SJCRH30 (cell line): Measurements from ENCODE around the gene SAP30. TPM values are rescaled to one million over a fixed set of nuclear protein-coding genes. Genes with fewer than 3 reads are reported as not detected.

ENCODE experiments used
- DNase-seq, 2 experiments: peaks; one replicate each; pipeline ENCODE4 v3.0.0-alpha.2; 2015 to 2020
- H3K27ac ChIP-seq: fragments of 250-450 bp; sonication (Bioruptor Pico); 2 replicates; pipeline ENCODE4 v1.5.1; 2020; ENCODE audit warnings: mild to moderate bottlenecking, moderate library complexity
- H3K27me3 ChIP-seq: fragments of 250-450 bp; sonication (Bioruptor Pico); 2 replicates; pipeline ENCODE4 v1.5.1; 2020; ENCODE audit warnings: mild to moderate bottlenecking, moderate library complexity
- H3K36me3 ChIP-seq: fragments of 250-450 bp; sonication (Bioruptor Pico); 2 replicates; pipeline ENCODE4 v1.5.1; 2020; ENCODE audit warnings: mild to moderate bottlenecking, moderate library complexity
- H3K4me1 ChIP-seq: fragments of 250-450 bp; sonication (Bioruptor Pico); 2 replicates; pipeline ENCODE4 v1.5.1; 2020; ENCODE audit warnings: mild to moderate bottlenecking, moderate library complexity
- H3K4me3 ChIP-seq: fragments of 250-450 bp; sonication (Bioruptor Pico); 2 replicates; pipeline ENCODE4 v1.5.1; 2020; ENCODE audit warnings: mild to moderate bottlenecking, moderate library complexity
- H3K9me3 ChIP-seq: fragments of 250-450 bp; sonication (Bioruptor Pico); replicated peaks from 2 replicates; pipeline ENCODE4 v1.5.1; 2020; ENCODE audit warnings: mild to moderate bottlenecking, moderate library complexity
- total RNA-seq: library from RNA; depleted of rRNA; stranded (reverse); fragments of >200 nt; shearing (Covaris generic); gene quantifications from 2 replicates; pipeline ENCODE4 v1.2.3, GENCODE V29; 2014

The SAP30 gene
- total RNA-seq, 1 experiment from 2014 or later: 30.6 TPM

GRCh38 chr4:173386751-173387150, 16.0 kb downstream of the SAP30 start:
- Histone ChIP-seq H3K36me3 (no peaks in the 10 kb centered on the region), H3K4me1 (no peaks in the 10 kb centered on the region), H3K9me3 (no peaks in the 10 kb centered on the region), H3K27me3 (no peaks in the 10 kb centered on the region), H3K4me3 (no peak overlapping the region), H3K27ac (no peak overlapping the region)
- DNase-seq: no peak

DNA sequence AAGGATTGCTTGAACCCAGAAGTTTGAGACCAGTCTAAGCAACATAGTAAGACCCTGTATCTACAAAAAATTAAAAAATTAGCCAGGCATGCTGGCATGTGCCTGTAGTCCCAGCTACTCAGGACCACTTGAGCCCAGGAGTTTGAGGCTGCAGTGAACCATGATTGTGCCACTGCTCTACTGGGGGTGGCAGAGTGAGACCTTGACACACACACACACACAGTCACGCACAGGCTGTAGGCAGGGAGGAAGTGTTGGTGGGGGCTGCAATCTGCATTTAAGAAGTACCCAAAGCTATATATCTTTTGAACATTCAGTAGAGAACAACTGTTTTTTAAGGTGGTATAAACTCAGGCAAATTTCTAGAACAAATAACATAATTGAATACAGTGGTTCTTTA, 20.9 kb downstream of the SAP30 start:
- Histone ChIP-seq H3K4me3 (no peak overlapping the region), H3K36me3 (no peaks in the 10 kb centered on the region), H3K9me3 (no peaks in the 10 kb centered on the region), H3K27ac (no peak overlapping the region), H3K27me3 (no peaks in the 10 kb centered on the region), H3K4me1 (no peaks in the 10 kb centered on the region)
- DNase-seq: no peak

DNA sequence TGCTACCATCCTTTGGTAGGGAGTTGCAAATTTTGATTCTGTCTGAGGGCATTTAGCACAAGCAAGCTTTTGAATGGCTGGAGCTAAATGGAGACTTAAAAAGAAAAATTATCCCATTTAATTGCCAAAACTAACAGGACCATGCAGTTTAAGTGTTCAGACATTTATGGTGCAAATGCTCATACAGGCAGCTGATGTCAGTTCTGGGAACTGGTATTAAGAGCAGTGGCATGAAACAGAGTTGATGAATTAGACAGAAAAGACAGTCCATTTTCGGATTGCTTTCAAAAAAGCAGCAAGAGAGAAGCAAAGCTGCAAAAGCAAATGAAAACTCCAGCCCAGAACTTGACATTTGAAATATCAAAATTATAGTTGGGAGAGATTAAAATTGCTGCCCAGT, 26.9 kb downstream of the SAP30 start:
- H3K9me3 ChIP-seq: no peaks in the 10 kb centered on the region
- no peak overlapping the region for H3K4me3 ChIP-seq
- H3K36me3 ChIP-seq: no peaks in the 10 kb centered on the region
- no peak for DNase-seq
- H3K27me3 ChIP-seq: no peaks in the 10 kb centered on the region
- no peak overlapping the region for H3K27ac ChIP-seq
- H3K4me1 ChIP-seq: no peaks in the 10 kb centered on the region; the same call in 1 of the 2 replicates

- H3K27me3 ChIP-seq: no peaks in the 10 kb centered on the region
- H3K4me1 ChIP-seq: no peaks in the 10 kb centered on the region; the same call in 1 of the 2 replicates
- DNase-seq: no peak
- no peaks in the 10 kb centered on the region for H3K9me3 ChIP-seq
- no peaks in the 10 kb centered on the region for H3K36me3 ChIP-seq
- no peak overlapping the region for H3K27ac ChIP-seq
- no peak overlapping the region for H3K4me3 ChIP-seq
Measured at GRCh38 chr4:173398220-173398619, 27.5 kb downstream of the SAP30 start.

DNA sequence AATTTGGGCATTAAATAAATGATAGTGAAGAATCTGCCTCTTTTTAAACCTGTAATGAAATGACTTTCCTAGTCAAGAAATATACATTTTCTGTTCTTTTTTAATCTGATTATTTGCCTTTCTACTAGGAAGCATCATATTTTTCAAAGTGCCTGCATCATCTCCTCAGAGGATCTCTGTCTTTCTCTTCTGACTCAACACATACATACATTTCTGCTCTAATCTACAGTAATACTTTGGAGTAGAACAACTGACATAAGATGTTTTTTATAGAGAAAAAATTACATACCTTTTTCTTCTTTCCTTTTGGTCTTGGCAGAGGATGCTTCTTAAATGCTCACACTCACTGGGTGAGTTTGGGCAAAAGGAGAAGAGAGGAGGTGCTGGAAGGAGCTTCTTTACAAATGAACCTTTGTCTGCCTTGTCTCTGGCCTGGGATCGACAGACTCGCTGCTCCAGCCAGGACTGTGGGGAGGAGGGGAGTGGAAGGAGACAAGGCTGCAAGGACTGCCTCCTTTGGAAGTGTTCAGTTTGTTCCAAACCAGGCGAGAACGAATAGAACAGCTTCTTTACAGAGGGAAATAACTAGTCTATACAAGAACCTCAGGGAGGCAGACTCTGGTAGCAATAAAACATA, 28.1 kb downstream of the SAP30 start, which contains the start of gene SCRG1:
TSS of gene SCRG1 (minus strand) at position 338 of the 637 bp plus-strand sequence. CDS start 7,702 bp downstream, outside the sequence.
- H3K27ac ChIP-seq: no peak within 1 kb of the TSS
- no peaks in the 10 kb centered on the region; the same call in 1 of the 2 replicates for H3K4me1 ChIP-seq
- no peak within 1 kb of the TSS for H3K4me3 ChIP-seq
- H3K36me3 ChIP-seq: no peaks in the 10 kb centered on the region
- H3K27me3 ChIP-seq: no peaks in the 10 kb centered on the region
- DNase-seq: no peak
- no peaks in the 10 kb centered on the region for H3K9me3 ChIP-seq

DNA sequence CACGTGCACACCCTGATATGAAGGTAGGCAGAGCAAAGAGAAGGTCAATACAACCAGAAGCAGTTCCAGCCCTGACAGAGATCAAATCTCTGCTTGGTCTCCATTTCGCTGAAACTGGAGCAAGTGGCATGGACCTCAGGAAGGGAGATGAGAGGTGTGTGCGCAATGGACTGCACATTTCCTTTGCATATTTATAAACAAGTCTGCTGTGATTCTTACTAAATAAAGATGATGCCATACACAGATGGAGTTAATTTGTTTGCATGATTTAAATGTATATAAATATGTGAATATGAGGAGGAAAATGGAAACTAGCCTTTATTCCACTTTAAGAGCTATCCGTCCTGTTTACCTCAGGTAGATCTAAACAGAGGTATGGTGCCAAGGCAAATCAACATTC, 30.3 kb downstream of the SAP30 start:
- Histone ChIP-seq H3K9me3 (no peaks in the 10 kb centered on the region), H3K27me3 (no peaks in the 10 kb centered on the region), H3K4me3 (no peak overlapping the region), H3K4me1 (no peaks in the 10 kb centered on the region; the same call in 1 of the 2 replicates), H3K27ac (no peak overlapping the region), H3K36me3 (no peaks in the 10 kb centered on the region)
- no peak for DNase-seq

GRCh38 chr4:173403051-173403450, 32.3 kb downstream of the SAP30 start:
- no peaks in the 10 kb centered on the region for H3K9me3 ChIP-seq
- no peaks in the 10 kb centered on the region; the same call in 1 of the 2 replicates for H3K4me1 ChIP-seq
- H3K36me3 ChIP-seq: no peaks in the 10 kb centered on the region
- no peaks in the 10 kb centered on the region for H3K27me3 ChIP-seq
- no peak overlapping the region for H3K4me3 ChIP-seq
- no peak overlapping the region for H3K27ac ChIP-seq
- DNase-seq: no peak

DNA sequence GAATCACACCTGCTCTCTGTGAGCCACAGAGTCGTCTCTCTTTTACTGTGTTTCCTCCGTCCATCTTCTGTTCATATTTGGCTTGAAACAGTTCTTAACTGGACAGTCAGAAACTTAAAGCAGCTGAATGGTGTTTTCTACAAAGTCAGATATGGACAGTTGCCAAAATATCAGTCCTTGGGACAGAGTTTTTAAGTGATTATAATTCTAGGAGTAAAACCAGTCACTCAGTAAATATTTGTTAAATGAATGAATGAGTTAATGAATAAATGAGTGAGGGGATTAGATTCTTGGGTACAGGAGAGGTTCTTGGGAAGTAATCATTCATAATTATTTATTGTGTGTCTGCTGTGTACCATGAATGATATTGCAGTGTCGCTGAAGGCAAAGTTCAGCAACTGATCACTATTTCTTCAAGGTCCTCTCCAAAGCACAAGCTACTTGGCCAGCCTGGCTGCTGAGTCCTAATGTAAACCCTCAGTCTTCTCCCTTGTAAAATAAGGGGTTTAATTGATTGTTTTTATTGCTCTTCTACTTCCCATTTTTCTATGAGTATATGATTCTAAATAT, 33.6 kb downstream of the SAP30 start:
- no peak for DNase-seq
- no peaks in the 10 kb centered on the region; the same call in 1 of the 2 replicates for H3K4me1 ChIP-seq

GRCh38 chr4:173405840-173406606, 35.3 kb downstream of the SAP30 start:
- no peaks in the 10 kb centered on the region for H3K27me3 ChIP-seq
- H3K27ac ChIP-seq: no peak overlapping the region
- no peak overlapping the region for H3K4me3 ChIP-seq
- H3K9me3 ChIP-seq: no peaks in the 10 kb centered on the region
- H3K4me1 ChIP-seq: no peaks in the 10 kb centered on the region; the same call in 1 of the 2 replicates
- no peak for DNase-seq
- no peaks in the 10 kb centered on the region for H3K36me3 ChIP-seq

More for the DNA sequence above, 33.6 kb downstream of the SAP30 start:
- Histone ChIP-seq H3K9me3 (no peaks in the 10 kb centered on the region), H3K4me3 (no peak overlapping the region), H3K27me3 (no peaks in the 10 kb centered on the region), H3K27ac (no peak overlapping the region), H3K36me3 (no peaks in the 10 kb centered on the region)

GRCh38 chr4:173410079-173410478, 39.3 kb downstream of the SAP30 start:
- Histone ChIP-seq H3K4me3 (no peak overlapping the region), H3K9me3 (no peaks in the 10 kb centered on the region), H3K4me1 (no peaks in the 10 kb centered on the region), H3K36me3 (no peaks in the 10 kb centered on the region), H3K27me3 (no peaks in the 10 kb centered on the region), H3K27ac (no peak overlapping the region)
- DNase-seq: peak in 1 of 2 experiments; percentile 9

DNA sequence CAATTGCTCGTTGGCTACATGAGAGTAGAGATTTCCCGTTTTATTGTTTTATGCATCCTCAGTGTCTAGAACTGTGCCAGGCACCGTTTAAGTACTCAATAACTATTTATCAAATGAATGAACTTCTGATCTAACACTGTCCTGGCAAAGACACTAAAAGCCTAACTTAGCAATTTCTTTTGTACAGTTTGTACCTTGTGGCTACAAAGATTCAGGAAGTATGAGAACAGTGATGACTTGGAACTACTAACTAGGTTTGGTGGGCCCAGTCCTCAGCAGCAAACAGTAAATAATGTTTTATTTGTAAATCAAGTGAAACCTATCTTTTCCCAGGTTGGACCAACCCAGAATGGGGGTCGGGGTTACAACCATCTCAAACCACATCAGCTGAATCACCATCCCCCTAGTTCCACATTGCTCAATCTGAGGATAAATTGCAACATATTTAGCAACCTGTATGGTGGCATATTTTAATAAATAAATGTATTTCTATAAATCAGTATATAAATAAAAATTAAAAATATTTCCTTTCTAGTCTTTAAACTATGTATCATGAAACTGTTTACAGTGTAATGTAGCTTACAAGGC, 40.4 kb downstream of the SAP30 start:
- H3K27me3 ChIP-seq: no peaks in the 10 kb centered on the region
- DNase-seq: no peak
- H3K27ac ChIP-seq: no peak overlapping the region
- H3K4me3 ChIP-seq: no peak overlapping the region
- H3K36me3 ChIP-seq: no peaks in the 10 kb centered on the region
- H3K9me3 ChIP-seq: no peaks in the 10 kb centered on the region
- H3K4me1 ChIP-seq: no peaks in the 10 kb centered on the region; the same call in 1 of the 2 replicates

DNA sequence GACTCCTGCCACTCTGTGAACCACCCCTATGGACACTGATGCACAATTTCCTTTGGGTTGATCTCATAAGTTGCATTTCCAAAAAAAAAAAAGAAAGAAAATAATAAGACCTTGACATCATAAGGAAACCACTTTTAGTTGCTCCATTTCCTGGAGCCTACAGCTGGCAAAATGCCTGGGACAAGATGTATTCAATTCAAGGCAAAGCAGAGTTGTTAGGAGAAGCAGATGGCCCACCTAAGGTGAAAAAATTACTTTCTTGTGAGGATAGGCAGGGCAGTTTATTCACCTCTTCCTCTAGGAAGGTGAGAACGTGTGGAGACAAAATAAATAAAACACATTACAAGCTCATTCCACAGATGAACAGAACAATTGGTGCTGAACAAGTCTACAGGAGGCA, 42.3 kb downstream of the SAP30 start:
- no peak for DNase-seq
- H3K27ac ChIP-seq: no peak overlapping the region
- H3K4me3 ChIP-seq: no peak overlapping the region
- H3K9me3 ChIP-seq: no peaks in the 10 kb centered on the region
- no peaks in the 10 kb centered on the region for H3K36me3 ChIP-seq
- H3K4me1 ChIP-seq: no peaks in the 10 kb centered on the region; the same call in 1 of the 2 replicates
- H3K27me3 ChIP-seq: no peaks in the 10 kb centered on the region

DNA sequence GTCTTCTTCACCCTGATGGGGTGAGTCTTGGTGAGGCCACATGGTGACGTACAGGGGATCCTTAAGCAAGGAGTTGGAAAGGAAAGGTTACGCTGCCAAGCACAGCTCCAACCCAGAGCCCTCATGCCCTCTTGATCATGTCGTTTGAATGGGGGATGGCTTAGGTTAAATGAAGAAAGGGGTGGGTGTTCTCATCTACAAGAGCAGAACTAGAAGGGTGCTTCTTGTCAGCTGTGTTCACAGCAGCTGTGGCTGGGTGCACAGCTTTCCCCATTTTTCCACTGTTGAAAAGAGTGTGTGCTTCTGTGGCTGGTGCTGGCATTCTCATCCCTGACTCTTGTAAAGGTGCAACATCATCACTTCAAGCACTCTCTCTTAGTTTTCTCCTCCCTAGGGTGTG, 43.7 kb downstream of the SAP30 start:
- no peak overlapping the region for H3K27ac ChIP-seq
- H3K4me1 ChIP-seq: no peaks in the 10 kb centered on the region; the same call in 1 of the 2 replicates
- H3K27me3 ChIP-seq: no peaks in the 10 kb centered on the region
- H3K36me3 ChIP-seq: no peaks in the 10 kb centered on the region
- no peaks in the 10 kb centered on the region for H3K9me3 ChIP-seq
- H3K4me3 ChIP-seq: no peak overlapping the region
- no peak for DNase-seq

- Histone ChIP-seq H3K4me1 (no peaks in the 10 kb centered on the region; the same call in 1 of the 2 replicates), H3K9me3 (no peaks in the 10 kb centered on the region), H3K36me3 (no peaks in the 10 kb centered on the region), H3K4me3 (no peak overlapping the region), H3K27ac (no peak overlapping the region), H3K27me3 (no peaks in the 10 kb centered on the region)
- DNase-seq: peak in 1 of 2 experiments; percentile 33
Measured at GRCh38 chr4:173415092-173415491, 44.3 kb downstream of the SAP30 start.
